Ishikawa (cell line): ENCODE measurements around the gene GABRD.

Experiments used
- CEBPB ChIP-seq: IDR thresholded peaks from 2 replicates; pipeline ENCODE4 v1.6.1; 2012
- CREB1 ChIP-seq: IDR thresholded peaks from 2 replicates; pipeline ENCODE4 v1.6.1; 2012; ENCODE audit warnings: low read depth
- EP300 ChIP-seq: IDR thresholded peaks from 2 replicates; pipeline ENCODE4 v1.6.1; 2012; ENCODE audit warnings: borderline replicate concordance
- RAD21 ChIP-seq: IDR thresholded peaks from 2 replicates; pipeline ENCODE4 v1.6.1; 2012; ENCODE audit warnings: low read depth
- REST ChIP-seq: IDR thresholded peaks from 2 replicates; pipeline ENCODE4 v1.6.1; 2012; ENCODE audit warnings: low read depth, mild to moderate bottlenecking
- TAF1 ChIP-seq: IDR thresholded peaks from 2 replicates; pipeline ENCODE4 v1.6.1; 2012; ENCODE audit warnings: low read depth, mild to moderate bottlenecking
- TEAD4 ChIP-seq: IDR thresholded peaks from 2 replicates; pipeline ENCODE4 v1.6.1; 2012
- TF ChIP-seq, protein P1 (sequence below): IDR thresholded peaks from 2 replicates; pipeline ENCODE4 v1.6.1; 2012

DNA sequence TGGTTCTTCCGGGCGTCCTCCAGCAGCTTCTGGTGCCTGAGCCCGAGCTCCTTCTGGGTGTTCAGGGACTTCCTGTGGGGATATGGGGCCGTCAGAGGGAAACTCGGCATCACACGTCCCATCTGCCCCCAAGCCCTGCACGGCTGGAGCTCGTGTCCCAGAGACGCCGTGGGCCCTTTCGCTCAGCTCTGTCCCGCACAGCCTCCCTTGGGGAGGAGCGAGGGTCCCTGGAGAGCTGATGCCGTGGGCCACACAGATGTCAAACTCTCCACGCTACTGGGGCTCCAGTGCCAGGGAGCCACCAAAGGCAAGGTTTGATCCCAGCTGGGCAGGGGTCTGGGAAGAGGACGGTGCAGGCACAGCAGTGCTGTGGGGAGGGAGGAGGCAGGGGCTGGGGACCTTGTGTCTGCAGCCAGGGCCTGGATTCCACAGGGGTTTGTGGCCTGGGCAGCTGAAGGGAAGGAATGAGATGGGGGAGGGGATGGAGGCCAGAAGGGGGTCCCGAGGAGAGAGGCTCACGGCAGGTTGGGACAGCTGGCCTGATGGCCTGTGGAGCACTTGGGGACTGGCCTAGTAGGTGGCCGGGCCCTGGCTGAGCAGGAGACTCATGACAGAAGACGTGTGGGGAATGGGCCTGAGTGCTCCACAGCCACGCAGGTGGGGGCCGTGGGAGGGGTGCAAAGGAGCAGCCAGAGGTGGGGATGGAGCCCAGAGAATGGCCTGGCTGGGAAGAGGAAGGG lies 46.0 kb upstream of the GABRD start:
- no peak for TF ChIP-seq REST
- no peak for TF ChIP-seq RAD21
- TF ChIP-seq TAF1: no peak
- no peak for TF ChIP-seq EP300
- TF ChIP-seq TEAD4: no peak
- no peak for TF ChIP-seq CREB1
- TF ChIP-seq CEBPB: no peak
- TF ChIP-seq, protein P1, sequence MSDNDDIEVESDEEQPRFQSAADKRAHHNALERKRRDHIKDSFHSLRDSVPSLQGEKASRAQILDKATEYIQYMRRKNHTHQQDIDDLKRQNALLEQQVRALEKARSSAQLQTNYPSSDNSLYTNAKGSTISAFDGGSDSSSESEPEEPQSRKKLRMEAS: no peak
